IMR-90 (cell line): ENCODE results near the gene RGP1.

Experiments
- BHLHE40 ChIP-seq: fragments of 150-350 bp; IDR thresholded peaks from 2 replicates; pipeline ENCODE4 v1.6.1; 2016; ENCODE audit warnings: mild to moderate bottlenecking, low read depth, low read length
- CEBPB ChIP-seq: IDR thresholded peaks from 2 replicates; pipeline ENCODE4 v1.6.1; 2012; ENCODE audit warnings: low read depth, low read length, improper control_type of control experiment
- CHD1 ChIP-seq: IDR thresholded peaks from 2 replicates; pipeline ENCODE4 v1.6.1; 2012; ENCODE audit warnings: low read depth, low read length, improper control_type of control experiment
- CTCF ChIP-seq: conservative IDR thresholded peaks from 2 replicates; pipeline ENCODE4 v1.5.1; 2012; ENCODE audit warnings: mild to moderate bottlenecking, low read depth, low read length, improper control_type of control experiment
- ELK1 ChIP-seq: fragments of 150-350 bp; IDR thresholded peaks from 2 replicates; pipeline ENCODE4 v1.6.1; 2016; ENCODE audit warnings: low read depth, mild to moderate bottlenecking, low read length, moderate library complexity, borderline replicate concordance
- MAFK ChIP-seq: IDR thresholded peaks from 2 replicates; pipeline ENCODE4 v1.6.1; 2012; ENCODE audit warnings: low read depth, low read length, improper control_type of control experiment
- MAZ ChIP-seq: IDR thresholded peaks from 2 replicates; pipeline ENCODE4 v1.6.1; 2012; ENCODE audit warnings: low read depth, mild to moderate bottlenecking, low read length, improper control_type of control experiment, moderate library complexity, borderline replicate concordance
- MXI1 ChIP-seq: IDR thresholded peaks from 2 replicates; pipeline ENCODE4 v1.6.1; 2012; ENCODE audit warnings: low read depth, mild to moderate bottlenecking, low read length, moderate library complexity, borderline replicate concordance
- POLR2A ChIP-seq: IDR thresholded peaks from 2 replicates; pipeline ENCODE4 v1.6.1; 2012; ENCODE audit warnings: mild to moderate bottlenecking, low read depth, low read length
- RAD21 ChIP-seq: IDR thresholded peaks from 2 replicates; pipeline ENCODE4 v1.6.1; 2012; ENCODE audit warnings: low read length, improper control_type of control experiment
- RCOR1 ChIP-seq: IDR thresholded peaks from 2 replicates; pipeline ENCODE4 v1.6.1; 2012; ENCODE audit warnings: mild to moderate bottlenecking, low read length, improper control_type of control experiment; ENCODE audit not compliant: insufficient replicate concordance
- RFX5 ChIP-seq: IDR thresholded peaks from 2 replicates; pipeline ENCODE4 v1.8.0; 2012; ENCODE audit warnings: low read depth, mild to moderate bottlenecking, low read length, moderate library complexity
- SMC3 ChIP-seq: fragments of 150-350 bp; IDR thresholded peaks from 2 replicates; pipeline ENCODE4 v1.6.1; 2016; ENCODE audit warnings: low read depth, mild to moderate bottlenecking, antibody characterized with exemption, low read length, moderate library complexity
- USF2 ChIP-seq: fragments of 150-350 bp; IDR thresholded peaks from 2 replicates; pipeline ENCODE4 v1.6.1; 2017; ENCODE audit warnings: mild to moderate bottlenecking, antibody characterized with exemption, low read length, low read depth

GRCh38 chr9:35792826-35793225 lies 43.7 kb downstream of the RGP1 start:
- no peak for TF ChIP-seq CTCF
- no peak for TF ChIP-seq USF2
- TF ChIP-seq CEBPB, result no peak
- no peak for TF ChIP-seq POLR2A
- no peak for TF ChIP-seq CHD1
- TF ChIP-seq RFX5, result no peak
- no peak for TF ChIP-seq SMC3
- TF ChIP-seq RAD21, result no peak
- TF ChIP-seq MAFK, result no peak
- no peak for TF ChIP-seq MAZ
- TF ChIP-seq ELK1, result no peak
- no peak for TF ChIP-seq RCOR1
- TF ChIP-seq MXI1, result no peak
- TF ChIP-seq BHLHE40, result no peak
